Measurements from ENCODE around the gene GPT2.

GRCh38 chr16:46897471-46897870 is 13.3 kb downstream of the GPT2 start:
- TF ChIP-seq POLR2A (IDR thresholded peaks at IDR 0.05; ENCODE audit: low read depth, low read length) (no peak), POLR2AphosphoS5 (IDR thresholded peaks at IDR 0.05; ENCODE audit: low read depth, low read length) (no peak), TAF1 (IDR thresholded peaks at IDR 0.05; ENCODE audit: low read depth, low read length) (no peak), SPI1 (IDR thresholded peaks at IDR 0.05; ENCODE audit: low read depth, low read length) (no peak), POU2F2 (IDR thresholded peaks at IDR 0.05; ENCODE audit: low read depth, low read length) (no peak)

Data from GM12891 (cell line).